Activated CD4-positive, alpha-beta memory T cell treated with anti-CD3 and anti-CD28 coated beads for 36 hours (primary cell): ENCODE measurements around the gene CSNK2A3. TPM values are rescaled to one million over a fixed set of nuclear protein-coding genes. Genes with fewer than 3 reads are reported as not detected.
"Not testable (repeated sequence)": the region's sequence is repeated elsewhere in the genome, so short reads cannot be mapped to it uniquely, and the experiment has no call there.

Experiments
- CTCF ChIA-PET: fragments of 350-600 bp; sonication (Branson Sonifier 250); formaldehyde crosslinking; loops from one replicate; lab custom pipeline; 2021; ENCODE audit warnings: antibody characterized with exemption, inconsistent platforms; lab: Charles Lee
- POLR2A ChIA-PET: fragments of 350-600 bp; sonication (Branson Sonifier 250); formaldehyde crosslinking; loops from one replicate; lab custom pipeline; 2021; ENCODE audit warnings: antibody characterized with exemption; lab: Charles Lee
- DNase-seq: peaks from one replicate; pipeline ENCODE4 v3.0.0-alpha.2; 2020
- H3K27ac Mint-ChIP-seq: one replicate; pipeline ENCODE4 v1.8.0; 2021; ENCODE audit warnings: mixed read lengths
- H3K27me3 Mint-ChIP-seq: one replicate; pipeline ENCODE4 v1.8.0; 2021; ENCODE audit warnings: mixed read lengths
- H3K36me3 Mint-ChIP-seq: one replicate; pipeline ENCODE4 v1.8.0; 2021; ENCODE audit warnings: mixed read lengths
- H3K4me1 Mint-ChIP-seq: one replicate; pipeline ENCODE4 v1.8.0; 2021; ENCODE audit warnings: low read depth, mixed read lengths
- H3K4me3 Mint-ChIP-seq: one replicate; pipeline ENCODE4 v1.8.0; 2021; ENCODE audit warnings: mild to moderate bottlenecking, mixed read lengths
- H3K9me3 Mint-ChIP-seq: one replicate; pipeline ENCODE4 v1.8.0; 2021; ENCODE audit warnings: mixed read lengths
- intact Hi-C: fragments of 100-400 bp; cut with micrococcal nuclease; formaldehyde crosslinking; loops from one replicate; pipeline ENCODE4 v1.15.1; 2023
- total RNA-seq, 2 experiments: library from RNA; stranded (reverse); gene quantifications; one replicate each; pipeline ENCODE4 v1.2.3, GENCODE V29; 2021

The CSNK2A3 gene
- total RNA-seq: 1 to 10 TPM; 2.2 TPM

- POLR2A ChIA-PET, H3K4me1 Mint-ChIP-seq, H3K9me3 Mint-ChIP-seq, H3K27me3 Mint-ChIP-seq, H3K36me3 Mint-ChIP-seq, H3K27ac Mint-ChIP-seq, DNase-seq, intact Hi-C loops, CTCF ChIA-PET, H3K4me3 Mint-ChIP-seq: not testable (repeated sequence)
Observed at GRCh38 chr11:11352878-11353277, at the start of gene CSNK2A3. CSNK2A3 (minus strand) TSS chr11:11353250; CDS start chr11:11353119, 131 bp downstream.

GRCh38 chr11:11401960-11402535 lies 49.0 kb upstream of the CSNK2A3 start:
- intact Hi-C loops: no loop called here
- H3K4me1 Mint-ChIP-seq: no peaks in the 10 kb centered on the region
- H3K27me3 Mint-ChIP-seq: peaks cover 8% of the 10 kb centered on the region
- H3K27ac Mint-ChIP-seq: no peak overlapping the region
- ChIA-PET POLR2A (no interaction called here), CTCF (no interaction called here)
- H3K36me3 Mint-ChIP-seq: no peaks in the 10 kb centered on the region
- no peaks in the 10 kb centered on the region for H3K9me3 Mint-ChIP-seq
- H3K4me3 Mint-ChIP-seq: no peak overlapping the region
- no peak for DNase-seq

- Mint-ChIP-seq H3K27ac (no peak overlapping the region), H3K27me3 (peaks cover 1% of the 10 kb centered on the region), H3K36me3 (no peaks in the 10 kb centered on the region), H3K4me1 (no peaks in the 10 kb centered on the region), H3K4me3 (no peak overlapping the region), H3K9me3 (no peaks in the 10 kb centered on the region)
- ChIA-PET CTCF (no interaction called here), POLR2A (no interaction called here)
- DNase-seq: peak; percentile 17
- intact Hi-C loops: no loop called here
Observed at GRCh38 chr11:11400635-11401232, 47.7 kb upstream of the CSNK2A3 start.

GRCh38 chr11:11400121-11400520 lies 47.1 kb upstream of the CSNK2A3 start:
- no peaks in the 10 kb centered on the region for H3K4me1 Mint-ChIP-seq
- peaks cover 1% of the 10 kb centered on the region for H3K27me3 Mint-ChIP-seq
- H3K27ac Mint-ChIP-seq: no peak overlapping the region
- POLR2A ChIA-PET: no interaction called here
- CTCF ChIA-PET: no interaction called here
- intact Hi-C loops: no loop called here
- no peak for DNase-seq
- H3K9me3 Mint-ChIP-seq: no peaks in the 10 kb centered on the region
- H3K4me3 Mint-ChIP-seq: no peak overlapping the region
- H3K36me3 Mint-ChIP-seq: no peaks in the 10 kb centered on the region

- H3K27me3 Mint-ChIP-seq: no peaks in the 10 kb centered on the region
- intact Hi-C loops: no loop called here
Observed at GRCh38 chr11:11397781-11398180, 44.7 kb upstream of the CSNK2A3 start.

GRCh38 chr11:11397036-11397415 lies 44.0 kb upstream of the CSNK2A3 start:
- ChIA-PET CTCF (no interaction called here), POLR2A (no interaction called here)
- intact Hi-C loops: no loop called here
- no peaks in the 10 kb centered on the region for H3K36me3 Mint-ChIP-seq
- no peak for DNase-seq
- H3K9me3 Mint-ChIP-seq: no peaks in the 10 kb centered on the region
- no peak overlapping the region for H3K4me3 Mint-ChIP-seq
- H3K4me1 Mint-ChIP-seq: no peaks in the 10 kb centered on the region
- H3K27ac Mint-ChIP-seq: no peak overlapping the region
- no peaks in the 10 kb centered on the region for H3K27me3 Mint-ChIP-seq

More at GRCh38 chr11:11397781-11398180, 44.7 kb upstream of the CSNK2A3 start:
- Mint-ChIP-seq H3K4me3 (no peak overlapping the region), H3K27ac (no peak overlapping the region), H3K4me1 (no peaks in the 10 kb centered on the region), H3K9me3 (no peaks in the 10 kb centered on the region), H3K36me3 (no peaks in the 10 kb centered on the region)
- POLR2A ChIA-PET: no interaction called here
- CTCF ChIA-PET: no interaction called here
- no peak for DNase-seq

- CTCF ChIA-PET: no interaction called here
- no peak for DNase-seq
Observed at GRCh38 chr11:11396301-11397035, 43.4 kb upstream of the CSNK2A3 start.

GRCh38 chr11:11395126-11395525 lies 42.1 kb upstream of the CSNK2A3 start:
- Mint-ChIP-seq H3K9me3 (no peaks in the 10 kb centered on the region), H3K27ac (no peak overlapping the region), H3K4me1 (no peaks in the 10 kb centered on the region), H3K4me3 (no peak overlapping the region), H3K36me3 (no peaks in the 10 kb centered on the region), H3K27me3 (no peaks in the 10 kb centered on the region)
- DNase-seq: no peak
- intact Hi-C loops: no loop called here
- POLR2A ChIA-PET: no interaction called here
- CTCF ChIA-PET: no interaction called here

More at GRCh38 chr11:11396301-11397035, 43.4 kb upstream of the CSNK2A3 start:
- intact Hi-C loops: no loop called here
- Mint-ChIP-seq H3K9me3 (no peaks in the 10 kb centered on the region), H3K4me1 (no peaks in the 10 kb centered on the region), H3K27me3 (no peaks in the 10 kb centered on the region), H3K27ac (no peak overlapping the region), H3K4me3 (no peak overlapping the region), H3K36me3 (no peaks in the 10 kb centered on the region)
- POLR2A ChIA-PET: no interaction called here

- intact Hi-C loops: no loop called here
- POLR2A ChIA-PET: no interaction called here
- H3K36me3 Mint-ChIP-seq: no peaks in the 10 kb centered on the region
- no peaks in the 10 kb centered on the region for H3K27me3 Mint-ChIP-seq
- no peaks in the 10 kb centered on the region for H3K9me3 Mint-ChIP-seq
- no peaks in the 10 kb centered on the region for H3K4me1 Mint-ChIP-seq
- no peak for DNase-seq
- H3K27ac Mint-ChIP-seq: no peak overlapping the region
- CTCF ChIA-PET: no interaction called here
- H3K4me3 Mint-ChIP-seq: no peak overlapping the region
Observed at GRCh38 chr11:11394241-11394640, 41.2 kb upstream of the CSNK2A3 start.

GRCh38 chr11:11391796-11392463 lies 38.9 kb upstream of the CSNK2A3 start:
- intact Hi-C loops: no loop called here
- H3K9me3 Mint-ChIP-seq: no peaks in the 10 kb centered on the region
- no peaks in the 10 kb centered on the region for H3K4me1 Mint-ChIP-seq
- H3K4me3 Mint-ChIP-seq: no peak overlapping the region
- H3K27ac Mint-ChIP-seq: no peak overlapping the region
- POLR2A ChIA-PET: no interaction called here
- H3K27me3 Mint-ChIP-seq: no peaks in the 10 kb centered on the region
- CTCF ChIA-PET: no interaction called here
- H3K36me3 Mint-ChIP-seq: no peaks in the 10 kb centered on the region
- no peak for DNase-seq

GRCh38 chr11:11391169-11391568 lies 38.1 kb upstream of the CSNK2A3 start:
- DNase-seq: no peak
- intact Hi-C loops: no loop called here
- CTCF ChIA-PET: no interaction called here
- no peaks in the 10 kb centered on the region for H3K9me3 Mint-ChIP-seq
- H3K4me1 Mint-ChIP-seq: no peaks in the 10 kb centered on the region
- H3K4me3 Mint-ChIP-seq: no peak overlapping the region
- H3K27ac Mint-ChIP-seq: no peak overlapping the region
- no peaks in the 10 kb centered on the region for H3K36me3 Mint-ChIP-seq
- no peaks in the 10 kb centered on the region for H3K27me3 Mint-ChIP-seq
- POLR2A ChIA-PET: no interaction called here

- H3K4me1 Mint-ChIP-seq: no peaks in the 10 kb centered on the region
- DNase-seq: no peak
- H3K27me3 Mint-ChIP-seq: no peaks in the 10 kb centered on the region
- CTCF ChIA-PET: no interaction called here
- POLR2A ChIA-PET: no interaction called here
- no peaks in the 10 kb centered on the region for H3K36me3 Mint-ChIP-seq
- no peaks in the 10 kb centered on the region for H3K9me3 Mint-ChIP-seq
- intact Hi-C loops: no loop called here
- no peak overlapping the region for H3K4me3 Mint-ChIP-seq
- no peak overlapping the region for H3K27ac Mint-ChIP-seq
Observed at GRCh38 chr11:11390068-11390771, 37.2 kb upstream of the CSNK2A3 start.
